Measurements from ENCODE around the gene PFDN4. TPM values are rescaled to one million over a fixed set of nuclear protein-coding genes. Genes with fewer than 3 reads are reported as not detected.
A peak's percentile ranks its signal among the peaks of the same experiment; 100 is the strongest.

The PFDN4 gene
- total RNA-seq, 2 experiments from 2014 or later, result 17.5 to 17.7 TPM

DNA sequence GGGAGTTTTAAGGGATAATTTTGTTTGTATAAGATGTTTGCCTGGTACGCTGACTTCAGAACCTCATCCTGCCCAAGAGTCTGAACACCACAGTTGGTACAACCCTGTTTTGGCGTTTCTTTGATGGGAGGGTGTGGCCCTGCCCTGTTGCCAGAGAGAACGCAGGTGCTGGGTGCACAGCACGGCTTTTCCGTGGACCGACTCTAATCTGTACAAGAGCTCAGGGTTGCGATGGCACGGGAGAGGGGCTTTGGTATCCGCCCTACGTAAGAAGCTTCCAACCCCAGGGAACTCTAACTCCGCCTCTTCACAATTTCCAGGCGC, 35.4 kb upstream of the PFDN4 start:
- H3K4me3 ChIP-seq (ENCODE audit: low read length), result no peak overlapping the region
- Mint-ChIP-seq H3K9me3 (no peaks in the 10 kb centered on the region), H3K4me1 (ENCODE audit: low read depth) (peaks cover 15% of the 10 kb centered on the region), H3K27ac (no peak overlapping the region), H3K36me3 (ENCODE audit: low read depth) (no peaks in the 10 kb centered on the region), H3K27me3 (peaks cover 91% of the 10 kb centered on the region), H3K4me3 (peak overlapping the region; percentile 34)
- TF ChIP-seq, protein P1, sequence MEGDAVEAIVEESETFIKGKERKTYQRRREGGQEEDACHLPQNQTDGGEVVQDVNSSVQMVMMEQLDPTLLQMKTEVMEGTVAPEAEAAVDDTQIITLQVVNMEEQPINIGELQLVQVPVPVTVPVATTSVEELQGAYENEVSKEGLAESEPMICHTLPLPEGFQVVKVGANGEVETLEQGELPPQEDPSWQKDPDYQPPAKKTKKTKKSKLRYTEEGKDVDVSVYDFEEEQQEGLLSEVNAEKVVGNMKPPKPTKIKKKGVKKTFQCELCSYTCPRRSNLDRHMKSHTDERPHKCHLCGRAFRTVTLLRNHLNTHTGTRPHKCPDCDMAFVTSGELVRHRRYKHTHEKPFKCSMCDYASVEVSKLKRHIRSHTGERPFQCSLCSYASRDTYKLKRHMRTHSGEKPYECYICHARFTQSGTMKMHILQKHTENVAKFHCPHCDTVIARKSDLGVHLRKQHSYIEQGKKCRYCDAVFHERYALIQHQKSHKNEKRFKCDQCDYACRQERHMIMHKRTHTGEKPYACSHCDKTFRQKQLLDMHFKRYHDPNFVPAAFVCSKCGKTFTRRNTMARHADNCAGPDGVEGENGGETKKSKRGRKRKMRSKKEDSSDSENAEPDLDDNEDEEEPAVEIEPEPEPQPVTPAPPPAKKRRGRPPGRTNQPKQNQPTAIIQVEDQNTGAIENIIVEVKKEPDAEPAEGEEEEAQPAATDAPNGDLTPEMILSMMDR (IDR thresholded peaks at IDR 0.05), result no peak
- peaks cover 22% of the 10 kb centered on the region for H3K4me1 ChIP-seq (ENCODE audit: insufficient read depth, low read length)
- intact Hi-C loops (cut with DNase I, micrococcal nuclease), result no loop called here
- peaks cover 46 to 90% of the 10 kb centered on the region in 2 experiments for H3K27me3 ChIP-seq (ENCODE audit: control insufficient read depth in 1 of 2, insufficient read depth in 2 of 2, low read length in 2 of 2)
- POLR2A ChIA-PET, result no interaction called here
- CTCF ChIA-PET, result no interaction called here
- no peak overlapping the region for H3K27ac ChIP-seq (ENCODE audit: low read depth in 1 of 2, low read length in 2 of 2)
- DNase-seq (no peak), ATAC-seq (ENCODE audit: poor library complexity) (no peak)
- peaks cover 0 to 15% of the 10 kb centered on the region in 2 experiments for H3K9me3 ChIP-seq (ENCODE audit: control insufficient read depth in 1 of 2, insufficient read depth in 1 of 2, low read length in 2 of 2)
- H3K36me3 ChIP-seq (ENCODE audit: insufficient read depth, low read length), result no peaks in the 10 kb centered on the region

DNA sequence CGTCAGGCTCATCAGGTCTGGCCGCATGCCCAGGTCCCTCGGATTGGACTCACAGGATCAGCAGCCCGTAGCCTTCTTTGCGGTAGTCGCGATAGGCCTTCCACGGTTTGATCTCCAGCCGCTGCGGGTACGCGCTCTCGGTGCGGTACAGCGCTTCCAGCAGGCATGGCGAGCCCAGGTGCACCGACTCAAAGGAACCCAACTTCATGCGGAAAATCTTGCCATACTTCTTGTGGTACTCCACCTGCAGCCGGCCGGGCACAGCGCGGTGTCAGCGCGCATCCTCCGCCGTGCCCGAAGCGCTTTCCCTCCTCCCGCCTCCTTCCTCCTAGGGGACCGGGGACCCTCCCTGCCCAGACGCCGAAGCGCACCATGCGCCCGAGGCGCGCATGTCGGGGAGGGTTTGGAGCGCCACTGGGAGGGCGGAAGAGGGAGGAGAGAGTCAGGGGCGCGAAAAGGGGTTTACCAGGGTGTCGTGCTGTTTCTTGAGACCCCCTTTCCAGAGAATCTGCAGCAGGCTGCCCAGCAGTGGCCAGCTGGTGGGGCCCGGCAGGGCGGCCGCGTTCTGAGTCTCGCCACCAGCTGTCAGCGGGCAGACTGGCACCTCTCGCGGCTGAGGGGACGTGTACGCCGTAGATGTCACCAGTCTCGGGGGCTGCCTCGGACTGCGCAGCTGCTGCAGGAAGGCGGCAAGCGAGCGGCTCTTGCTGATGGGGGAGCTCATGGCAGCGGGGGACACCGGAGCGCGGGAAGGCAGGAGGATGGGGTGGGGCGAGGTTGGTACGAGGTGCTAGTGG, 34.8 kb upstream of the PFDN4 start:
- intact Hi-C loops (cut with DNase I, micrococcal nuclease), result no loop called here
- TF ChIP-seq, protein P1 (IDR thresholded peaks at IDR 0.05), result no peak
- H3K27me3 Mint-ChIP-seq, result peaks cover 89% of the 10 kb centered on the region
- peak in 1 of 14 experiments; percentile 3 for DNase-seq
- ATAC-seq (ENCODE audit: poor library complexity), result no peak
- no peaks in the 10 kb centered on the region for H3K9me3 Mint-ChIP-seq
- Histone ChIP-seq H3K36me3 (ENCODE audit: insufficient read depth, low read length) (no peaks in the 10 kb centered on the region), H3K27ac (ENCODE audit: low read depth in 1 of 2, low read length in 2 of 2) (no peak overlapping the region), H3K4me1 (ENCODE audit: insufficient read depth, low read length) (peaks cover 22% of the 10 kb centered on the region), H3K4me3 (ENCODE audit: low read length) (peak overlapping the region; percentile 10), H3K27me3 (ENCODE audit: control insufficient read depth in 1 of 2, insufficient read depth in 2 of 2, low read length in 2 of 2) (peaks cover 44 to 86% of the 10 kb centered on the region in 2 experiments), H3K9me3 (ENCODE audit: control insufficient read depth in 1 of 2, insufficient read depth in 1 of 2, low read length in 2 of 2) (peaks cover 0 to 15% of the 10 kb centered on the region in 2 experiments)
- no peaks in the 10 kb centered on the region for H3K36me3 Mint-ChIP-seq (ENCODE audit: low read depth)
- POLR2A ChIA-PET, result no interaction called here
- peaks cover 15% of the 10 kb centered on the region for H3K4me1 Mint-ChIP-seq (ENCODE audit: low read depth)
- no peak overlapping the region for H3K4me3 Mint-ChIP-seq
- no peak overlapping the region for H3K27ac Mint-ChIP-seq
- CTCF ChIA-PET, result no interaction called here

DNA sequence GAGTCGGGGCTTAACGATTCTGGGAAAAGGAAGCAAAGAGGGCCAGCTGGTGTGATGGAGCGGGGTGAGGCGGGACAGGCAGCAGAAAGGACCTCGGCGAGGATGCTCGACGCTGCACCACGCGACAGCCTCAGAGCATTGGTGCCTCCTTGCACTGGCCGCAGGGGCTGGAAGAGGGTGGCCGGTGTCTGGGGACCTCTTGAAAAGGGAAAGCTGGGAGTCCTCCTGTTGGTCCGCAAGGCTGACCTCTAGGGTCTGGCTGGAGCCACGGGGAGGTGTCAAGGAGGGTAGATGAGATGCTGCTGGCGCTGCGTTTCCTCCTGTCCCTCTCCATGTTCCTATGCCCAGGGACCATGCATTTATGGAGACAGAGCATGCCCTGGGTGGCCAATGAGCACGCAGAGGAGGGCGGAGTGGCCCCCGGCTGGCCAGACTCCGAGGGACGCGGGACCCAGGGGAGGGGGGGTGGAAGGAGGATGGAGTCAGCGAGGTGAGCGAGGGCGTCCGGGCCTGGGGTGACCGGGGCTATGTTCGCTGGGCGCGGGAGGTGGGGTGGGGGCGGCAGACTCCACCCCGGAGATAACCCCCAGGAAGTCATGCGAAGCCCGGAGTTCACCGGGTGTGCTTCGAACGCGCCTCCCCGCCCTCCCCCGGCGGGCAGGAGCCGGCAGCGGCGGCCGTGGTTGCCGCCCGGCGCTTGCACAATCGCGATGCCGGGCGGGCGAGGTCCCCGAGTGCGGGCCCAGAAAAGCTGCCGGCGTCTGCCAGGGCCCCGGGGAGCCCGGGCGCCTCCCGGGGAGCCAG, 34.0 kb upstream of the PFDN4 start, which contains the start of gene CYP24A1:
CYP24A1 (minus strand) TSS at position 334 of the 804 bp plus-strand sequence. CDS start 407 bp downstream, outside the sequence.
- Mint-ChIP-seq H3K4me3 (peak within 1 kb of the TSS; percentile 46), H3K27me3 (peaks cover 86% of the 10 kb centered on the region), H3K4me1 (ENCODE audit: low read depth) (peaks cover 15% of the 10 kb centered on the region), H3K36me3 (ENCODE audit: low read depth) (no peaks in the 10 kb centered on the region), H3K27ac (no peak within 1 kb of the TSS), H3K9me3 (no peaks in the 10 kb centered on the region)
- TF ChIP-seq, protein P1 (IDR thresholded peaks at IDR 0.05), result no peak
- ChIA-PET POLR2A (no interaction called here), CTCF (no interaction called here)
- peaks cover 44 to 80% of the 10 kb centered on the region in 2 experiments for H3K27me3 ChIP-seq (ENCODE audit: control insufficient read depth in 1 of 2, insufficient read depth in 2 of 2, low read length in 2 of 2)
- no peak within 1 kb of the TSS for H3K27ac ChIP-seq (ENCODE audit: low read depth in 1 of 2, low read length in 2 of 2)
- ATAC-seq (ENCODE audit: poor library complexity) (no peak), DNase-seq (peak in 1 of 14 experiments; percentile 10)
- H3K9me3 ChIP-seq (ENCODE audit: control insufficient read depth in 1 of 2, insufficient read depth in 1 of 2, low read length in 2 of 2), result peaks cover 0 to 15% of the 10 kb centered on the region in 2 experiments
- H3K36me3 ChIP-seq (ENCODE audit: insufficient read depth, low read length), result no peaks in the 10 kb centered on the region
- peak within 1 kb of the TSS; percentile 10 for H3K4me3 ChIP-seq (ENCODE audit: low read length)
- intact Hi-C loops (cut with DNase I, micrococcal nuclease), result no loop called here
- peaks cover 22% of the 10 kb centered on the region for H3K4me1 ChIP-seq (ENCODE audit: insufficient read depth, low read length)

All from CD4-positive, alpha-beta T cell (primary cell).